T-helper 1 cell treated with Interleukin-12 subunit alpha and Interleukin-12 subunit beta and Interleukin-4 antibody, amounts not matched to agents 30 μg/mL and 1 μg/mL, for 36 hours (primary cell): Measurements from ENCODE around the gene CPA1.

Experiments
- H3K27ac Mint-ChIP-seq: one replicate; pipeline ENCODE4 v1.8.0; 2021; ENCODE audit warnings: mild to moderate bottlenecking, mixed read lengths
- H3K27me3 Mint-ChIP-seq: one replicate; pipeline ENCODE4 v1.8.0; 2021; ENCODE audit warnings: low read depth, mixed read lengths
- H3K36me3 Mint-ChIP-seq: one replicate; pipeline ENCODE4 v1.8.0; 2021; ENCODE audit warnings: low read depth, mixed read lengths
- H3K4me1 Mint-ChIP-seq: one replicate; pipeline ENCODE4 v1.8.0; 2021; ENCODE audit warnings: low read depth, mixed read lengths
- H3K4me3 Mint-ChIP-seq: one replicate; pipeline ENCODE4 v1.8.0; 2021; ENCODE audit warnings: mild to moderate bottlenecking, moderate library complexity, mixed read lengths
- H3K9me3 Mint-ChIP-seq: one replicate; pipeline ENCODE4 v1.8.0; 2021; ENCODE audit warnings: mixed read lengths

The CPA1 gene

GRCh38 chr7:130432886-130433285 is 52.6 kb downstream of the CPA1 start:
- Mint-ChIP-seq H3K9me3 (no peaks in the 10 kb centered on the region), H3K27ac (no peak overlapping the region), H3K4me1 (peaks cover under 1% of the 10 kb centered on the region), H3K27me3 (no peaks in the 10 kb centered on the region), H3K36me3 (peaks cover 2% of the 10 kb centered on the region), H3K4me3 (no peak overlapping the region)

GRCh38 chr7:130433301-130433700 is 53.0 kb downstream of the CPA1 start:
- Mint-ChIP-seq H3K36me3 (peaks cover 4% of the 10 kb centered on the region), H3K4me3 (no peak overlapping the region), H3K4me1 (peaks cover 3% of the 10 kb centered on the region), H3K27me3 (no peaks in the 10 kb centered on the region), H3K27ac (no peak overlapping the region), H3K9me3 (no peaks in the 10 kb centered on the region)

- Mint-ChIP-seq H3K4me3 (no peak overlapping the region), H3K36me3 (peaks cover 3% of the 10 kb centered on the region), H3K9me3 (no peaks in the 10 kb centered on the region), H3K27ac (no peak overlapping the region), H3K4me1 (peaks cover 7% of the 10 kb centered on the region), H3K27me3 (no peaks in the 10 kb centered on the region)
Measured at GRCh38 chr7:130435311-130435854, 55.1 kb downstream of the CPA1 start.

DNA sequence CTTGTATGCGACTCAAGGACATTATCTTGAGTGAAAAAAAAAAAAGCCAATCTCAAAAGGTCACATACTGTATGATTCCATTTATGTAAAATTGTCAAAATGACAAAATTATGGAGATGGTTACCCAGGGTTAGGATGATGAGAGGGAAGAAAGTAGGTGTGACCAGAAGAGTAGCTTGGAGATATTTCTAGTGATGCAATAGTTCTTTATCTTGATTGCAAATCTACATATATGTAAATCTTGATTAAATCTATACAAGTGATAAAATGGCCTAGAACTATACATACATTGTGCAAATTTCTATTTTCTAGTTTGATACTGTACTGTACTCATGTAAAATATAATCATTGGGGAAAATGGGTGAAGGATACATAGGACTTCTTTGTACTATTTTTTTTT is 56.0 kb downstream of the CPA1 start:
- H3K4me1 Mint-ChIP-seq, result peaks cover 13% of the 10 kb centered on the region
- no peaks in the 10 kb centered on the region for H3K27me3 Mint-ChIP-seq
- peaks cover 9% of the 10 kb centered on the region for H3K36me3 Mint-ChIP-seq
- no peak overlapping the region for H3K27ac Mint-ChIP-seq
- H3K9me3 Mint-ChIP-seq, result no peaks in the 10 kb centered on the region
- H3K4me3 Mint-ChIP-seq, result no peak overlapping the region
